CD8-positive, alpha-beta memory T cell (primary cell): Measurements from ENCODE around the gene COL10A1. TPM values are rescaled to one million over a fixed set of nuclear protein-coding genes. Genes with fewer than 3 reads are reported as not detected.
A peak's percentile ranks its signal among the peaks of the same experiment; 100 is the strongest.
"Not testable (repeated sequence)": the region's sequence is repeated elsewhere in the genome, so short reads cannot be mapped to it uniquely, and the experiment has no call there.

Experiments used
- CTCF ChIA-PET: fragments of 350-600 bp; sonication (Branson Sonifier 250); formaldehyde crosslinking; loops from one replicate; lab custom pipeline; 2021; ENCODE audit warnings: antibody characterized with exemption; lab: Charles Lee
- POLR2A ChIA-PET: fragments of 350-600 bp; sonication (Branson Sonifier 250); formaldehyde crosslinking; loops from one replicate; lab custom pipeline; 2021; ENCODE audit warnings: antibody characterized with exemption; lab: Charles Lee
- DNase-seq, 5 donors: peaks; one replicate each; pipeline versions ENCODE4 v3.0.0 to v3.0.0-alpha.2; 2020 to 2022; ENCODE audit warnings: mixed read lengths in 1 of 5
- H3K27ac ChIP-seq: one replicate; pipeline ENCODE4 v1.7.0; 2013; ENCODE audit warnings: low read depth, mild to moderate bottlenecking, low read length, moderate library complexity
- H3K27me3 ChIP-seq: 2 replicates; pipeline ENCODE4 v1.7.0; 2013; ENCODE audit warnings: low read length, mild to moderate bottlenecking; ENCODE audit not compliant: insufficient read depth, poor library complexity, severe bottlenecking
- H3K36me3 ChIP-seq: 2 replicates; pipeline ENCODE4 v1.7.0; 2013; ENCODE audit warnings: mild to moderate bottlenecking, low read length, moderate library complexity; ENCODE audit not compliant: insufficient read depth
- H3K4me1 ChIP-seq: 2 replicates; pipeline ENCODE4 v1.7.0; 2013; ENCODE audit warnings: mild to moderate bottlenecking, low read length, moderate library complexity; ENCODE audit not compliant: insufficient read depth
- H3K4me3 ChIP-seq: 2 replicates; pipeline ENCODE4 v1.7.0; 2013; ENCODE audit warnings: mild to moderate bottlenecking, low read length
- H3K9me3 ChIP-seq: 2 replicates; pipeline ENCODE4 v1.7.0; 2013; ENCODE audit warnings: mild to moderate bottlenecking, low read length
- H3K27ac Mint-ChIP-seq, 8 donors: one replicate each; pipeline ENCODE4 v1.8.0; 2020 to 2021; ENCODE audit warnings: mixed read lengths in 8 of 8, mild to moderate bottlenecking in 6 of 8, inconsistent platforms in 3 of 8, moderate library complexity in 3 of 8
- H3K27me3 Mint-ChIP-seq, 2 donors: one replicate each; pipeline ENCODE4 v1.8.0; 2020 to 2021; ENCODE audit warnings: mixed read lengths in 2 of 2, mild to moderate bottlenecking in 1 of 2, moderate library complexity in 1 of 2
- H3K36me3 Mint-ChIP-seq, 3 donors: one replicate each; pipeline ENCODE4 v1.8.0; 2020 to 2021; ENCODE audit warnings: mixed read lengths in 3 of 3, inconsistent platforms in 1 of 3, mild to moderate bottlenecking in 1 of 3
- H3K4me1 Mint-ChIP-seq, 3 donors: one replicate each; pipeline ENCODE4 v1.8.0; 2020 to 2021; ENCODE audit warnings: mixed read lengths in 3 of 3, inconsistent platforms in 1 of 3, mild to moderate bottlenecking in 1 of 3
- H3K4me3 Mint-ChIP-seq, 7 donors: one replicate each; pipeline ENCODE4 v1.8.0; 2020 to 2021; ENCODE audit warnings: mixed read lengths in 7 of 7, mild to moderate bottlenecking in 6 of 7, moderate library complexity in 4 of 7, inconsistent platforms in 2 of 7
- H3K9me3 Mint-ChIP-seq, 5 donors: one replicate each; pipeline ENCODE4 v1.8.0; 2020 to 2022; ENCODE audit warnings: mixed read lengths in 5 of 5, mild to moderate bottlenecking in 3 of 5, moderate library complexity in 2 of 5, inconsistent platforms in 1 of 5
- polyA plus RNA-seq: library from polyadenylated mRNA; unstranded; fragments of 300-500 nt; fragmentation: Illumina TruSeq; gene quantifications from one replicate; pipeline ENCODE4 v1.2.3, GENCODE V29; 2021
- total RNA-seq, 2 experiments: library from RNA; stranded (reverse); gene quantifications; one replicate each; pipeline ENCODE4 v1.2.3, GENCODE V29; 2021

COL10A1 gene
- total and polyA plus RNA-seq, 3 experiments from 2014 or later = not detected

DNA sequence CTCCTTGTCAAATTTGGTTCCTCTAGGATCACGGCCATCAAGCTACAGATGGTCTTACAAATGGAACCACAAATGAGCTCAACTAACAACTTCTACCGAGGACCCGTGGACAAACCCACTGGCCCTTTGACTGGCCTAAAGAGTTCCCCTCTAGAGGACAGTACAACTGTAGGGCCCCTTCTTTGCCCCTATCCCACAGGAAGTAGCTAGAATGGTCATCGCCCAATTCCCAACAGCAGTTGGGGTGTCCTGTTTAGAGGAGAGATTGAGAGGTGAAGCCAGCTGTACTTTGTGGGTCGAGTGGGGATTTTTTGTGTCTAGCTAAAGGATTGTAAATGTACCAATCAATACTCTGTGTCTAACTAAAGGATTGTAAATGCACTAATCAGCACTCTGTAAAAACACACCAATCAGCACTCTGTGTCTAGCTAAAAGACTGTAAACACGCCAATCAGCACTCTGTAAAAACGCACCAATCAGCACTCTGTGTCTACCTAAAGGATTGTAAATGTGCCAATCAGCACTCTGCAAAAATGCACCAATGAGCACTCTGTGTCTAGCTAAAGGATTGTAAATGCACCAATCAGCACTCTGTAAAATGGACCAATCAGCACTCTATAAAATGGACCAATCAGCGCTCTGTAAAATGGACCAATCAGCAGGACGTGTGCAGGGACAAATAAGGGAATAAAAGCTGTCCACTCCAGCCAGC lies 29.7 kb downstream of the COL10A1 start:
- Mint-ChIP-seq H3K36me3 (peaks cover 0 to 17% (median 5%) of the 10 kb centered on the region in 3 donors), H3K27me3 (peaks cover 0 to 17% of the 10 kb centered on the region in 2 donors), H3K9me3 (peaks cover 0 to 11% (median 8%) of the 10 kb centered on the region in 5 donors), H3K4me1 (peaks cover 7 to 15% (median 12%) of the 10 kb centered on the region in 3 donors)
- H3K27ac Mint-ChIP-seq, H3K27ac ChIP-seq, DNase-seq, H3K4me1 ChIP-seq, POLR2A ChIA-PET, H3K9me3 ChIP-seq, H3K4me3 Mint-ChIP-seq, H3K4me3 ChIP-seq, H3K36me3 ChIP-seq, H3K27me3 ChIP-seq: not testable (repeated sequence)
- CTCF ChIA-PET = interaction anchor here (1.0 to 2.5 kb wide), 4 partner anchors 9 to 84 kb away, joined by 4 to 16 read pairs (median 6); no protein-coding TSS in a partner anchor

- Histone ChIP-seq H3K36me3 (no peaks in the 10 kb centered on the region), H3K4me1 (no peaks in the 10 kb centered on the region), H3K27me3 (no peaks in the 10 kb centered on the region), H3K9me3 (no peaks in the 10 kb centered on the region), H3K4me3 (no peak overlapping the region), H3K27ac (no peak overlapping the region)
- H3K36me3 Mint-ChIP-seq = peaks cover 0 to 17% (median 0%) of the 10 kb centered on the region in 3 donors
- H3K27me3 Mint-ChIP-seq = peaks cover 0 to 18% of the 10 kb centered on the region in 2 donors
- POLR2A ChIA-PET = no interaction called here
- H3K27ac Mint-ChIP-seq = no peak overlapping the region
- H3K9me3 Mint-ChIP-seq = peaks cover 0 to 11% (median 8%) of the 10 kb centered on the region in 5 donors
- no peak overlapping the region for H3K4me3 Mint-ChIP-seq
- CTCF ChIA-PET = no interaction called here
- H3K4me1 Mint-ChIP-seq = peaks cover 0 to 7% (median 6%) of the 10 kb centered on the region in 3 donors
- no peak for DNase-seq
Measured at GRCh38 chr6:116094041-116094440, 31.9 kb downstream of the COL10A1 start.

DNA sequence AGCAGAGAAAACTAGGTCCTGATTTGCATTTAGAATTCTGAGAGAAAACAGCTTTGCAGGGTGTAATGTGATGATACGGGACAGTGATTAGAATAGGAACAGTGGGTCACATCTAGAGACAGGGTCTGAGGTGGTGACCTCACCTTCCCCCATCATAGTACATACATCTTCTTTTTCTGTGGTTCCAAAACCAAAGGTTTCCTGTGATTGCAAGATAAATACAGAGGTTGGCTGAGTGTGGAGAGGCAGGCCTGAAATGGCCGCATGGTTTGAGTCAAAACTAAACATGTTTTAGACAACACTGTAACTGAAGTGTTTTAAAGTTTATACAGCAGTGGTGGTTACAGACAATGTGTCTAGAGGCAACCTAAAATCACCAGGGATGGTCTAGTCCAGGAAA lies 35.7 kb downstream of the COL10A1 start:
- Histone ChIP-seq H3K27me3 (no peaks in the 10 kb centered on the region), H3K27ac (no peak overlapping the region), H3K36me3 (no peaks in the 10 kb centered on the region), H3K4me3 (no peak overlapping the region), H3K9me3 (no peaks in the 10 kb centered on the region), H3K4me1 (no peaks in the 10 kb centered on the region)
- Mint-ChIP-seq H3K36me3 (peaks cover 0 to 6% (median 0%) of the 10 kb centered on the region in 3 donors), H3K9me3 (no peaks in the 10 kb centered on the region), H3K27ac (peak overlapping the region in 2 of 8 donors; percentile 43 to 76), H3K27me3 (peaks cover 2 to 18% of the 10 kb centered on the region in 2 donors), H3K4me3 (no peak overlapping the region), H3K4me1 (peaks cover 0 to 7% (median 6%) of the 10 kb centered on the region in 3 donors)
- no peak for DNase-seq
- ChIA-PET CTCF (no interaction called here), POLR2A (no interaction called here)

- CTCF ChIA-PET = no interaction called here
- Mint-ChIP-seq H3K4me3 (no peak overlapping the region), H3K27me3 (peaks cover 2 to 23% of the 10 kb centered on the region in 2 donors), H3K9me3 (no peaks in the 10 kb centered on the region), H3K36me3 (peaks cover 0 to 6% (median 0%) of the 10 kb centered on the region in 3 donors), H3K27ac (no peak overlapping the region), H3K4me1 (peaks cover 0 to 7% (median 6%) of the 10 kb centered on the region in 3 donors)
- Histone ChIP-seq H3K4me3 (no peak overlapping the region), H3K4me1 (no peaks in the 10 kb centered on the region), H3K27ac (no peak overlapping the region), H3K36me3 (no peaks in the 10 kb centered on the region), H3K9me3 (no peaks in the 10 kb centered on the region), H3K27me3 (no peaks in the 10 kb centered on the region)
- POLR2A ChIA-PET = no interaction called here
- DNase-seq = no peak
Measured at GRCh38 chr6:116088946-116089345, 37.0 kb downstream of the COL10A1 start.

- Histone ChIP-seq H3K4me1 (no peaks in the 10 kb centered on the region), H3K9me3 (no peaks in the 10 kb centered on the region), H3K36me3 (no peaks in the 10 kb centered on the region), H3K27ac (no peak overlapping the region), H3K4me3 (no peak overlapping the region), H3K27me3 (no peaks in the 10 kb centered on the region)
- Mint-ChIP-seq H3K36me3 (peaks cover 0 to 5% (median 0%) of the 10 kb centered on the region in 3 donors), H3K27me3 (peaks cover 2 to 20% of the 10 kb centered on the region in 2 donors), H3K27ac (no peak overlapping the region), H3K4me1 (peaks cover 0 to 7% (median 6%) of the 10 kb centered on the region in 3 donors), H3K4me3 (no peak overlapping the region), H3K9me3 (no peaks in the 10 kb centered on the region)
- ChIA-PET CTCF (interaction anchor here (1.0 to 2.0 kb wide), 3 partner anchors 8 to 79 kb away, joined by 3 to 8 read pairs (median 3); no protein-coding TSS in a partner anchor), POLR2A (no interaction called here)
- DNase-seq = no peak
Measured at GRCh38 chr6:116087437-116088027, 38.4 kb downstream of the COL10A1 start.

DNA sequence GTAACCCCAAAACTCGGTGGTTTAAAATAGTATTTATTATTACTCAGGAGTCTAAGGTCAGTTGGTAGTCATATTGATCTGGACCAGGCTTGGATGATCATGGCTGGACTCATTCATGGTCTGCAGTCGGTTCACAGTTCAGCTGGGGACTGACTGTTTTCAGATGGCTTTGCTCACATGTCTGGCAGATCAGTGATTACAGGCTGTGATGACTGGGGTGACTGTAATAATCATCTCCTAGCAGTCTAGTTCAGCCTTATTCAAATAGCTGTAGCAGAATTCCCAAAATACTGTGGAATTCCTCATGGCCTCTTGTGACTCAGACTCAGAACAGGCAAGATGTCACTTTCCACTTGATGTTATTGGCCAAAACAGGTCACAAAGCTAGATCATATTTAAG lies 41.6 kb downstream of the COL10A1 start:
- no peak overlapping the region for H3K27ac ChIP-seq
- CTCF ChIA-PET = interaction anchor here (1.0 kb wide), 1 partner anchor 16 kb away, joined by 3 read pairs; no protein-coding TSS in a partner anchor
- no peak for DNase-seq
- Mint-ChIP-seq H3K36me3 (no peaks in the 10 kb centered on the region), H3K4me3 (no peak overlapping the region), H3K27me3 (peaks cover 8 to 30% of the 10 kb centered on the region in 2 donors), H3K9me3 (no peaks in the 10 kb centered on the region), H3K27ac (no peak overlapping the region), H3K4me1 (no peaks in the 10 kb centered on the region)
- POLR2A ChIA-PET = no interaction called here
- H3K4me1 ChIP-seq = no peaks in the 10 kb centered on the region
- no peak overlapping the region for H3K4me3 ChIP-seq
- no peaks in the 10 kb centered on the region for H3K36me3 ChIP-seq
- no peaks in the 10 kb centered on the region for H3K27me3 ChIP-seq
- H3K9me3 ChIP-seq = no peaks in the 10 kb centered on the region

GRCh38 chr6:116083052-116083451 lies 42.9 kb downstream of the COL10A1 start:
- H3K36me3 ChIP-seq = no peaks in the 10 kb centered on the region
- no peak for DNase-seq
- CTCF ChIA-PET = no interaction called here
- H3K4me1 Mint-ChIP-seq = no peaks in the 10 kb centered on the region
- no peak overlapping the region for H3K4me3 Mint-ChIP-seq
- H3K9me3 ChIP-seq = no peaks in the 10 kb centered on the region
- no peak overlapping the region for H3K27ac Mint-ChIP-seq
- no peak overlapping the region for H3K4me3 ChIP-seq
- H3K27me3 Mint-ChIP-seq = peaks cover 8 to 38% of the 10 kb centered on the region in 2 donors
- no peak overlapping the region for H3K27ac ChIP-seq
- H3K36me3 Mint-ChIP-seq = no peaks in the 10 kb centered on the region
- H3K4me1 ChIP-seq = no peaks in the 10 kb centered on the region
- no peaks in the 10 kb centered on the region for H3K27me3 ChIP-seq
- POLR2A ChIA-PET = no interaction called here
- H3K9me3 Mint-ChIP-seq = no peaks in the 10 kb centered on the region

GRCh38 chr6:116078945-116079344 lies 47.0 kb downstream of the COL10A1 start:
- ChIA-PET CTCF (no interaction called here), POLR2A (no interaction called here)
- no peaks in the 10 kb centered on the region for H3K9me3 Mint-ChIP-seq
- no peak for DNase-seq
- H3K27me3 Mint-ChIP-seq = peaks cover 6 to 34% of the 10 kb centered on the region in 2 donors
- H3K4me3 ChIP-seq = no peak overlapping the region
- no peaks in the 10 kb centered on the region for H3K4me1 Mint-ChIP-seq
- no peak overlapping the region for H3K27ac ChIP-seq
- H3K27me3 ChIP-seq = no peaks in the 10 kb centered on the region
- no peaks in the 10 kb centered on the region for H3K36me3 ChIP-seq
- no peaks in the 10 kb centered on the region for H3K9me3 ChIP-seq
- H3K27ac Mint-ChIP-seq = no peak overlapping the region
- no peaks in the 10 kb centered on the region for H3K36me3 Mint-ChIP-seq
- H3K4me1 ChIP-seq = no peaks in the 10 kb centered on the region
- H3K4me3 Mint-ChIP-seq = no peak overlapping the region
